Sigmoid colon (tissue), 7 donors: ENCODE results near the gene ZFYVE9. TPM values are rescaled to one million over a fixed set of nuclear protein-coding genes. Genes with fewer than 3 reads are reported as not detected.
"Not testable (repeated sequence)": the region's sequence is repeated elsewhere in the genome, so short reads cannot be mapped to it uniquely, and the experiment has no call there.

Source experiments
- DNase-seq: peaks from one replicate; pipeline ENCODE4 v3.0.0-alpha.2; 2019
- H3K27ac ChIP-seq, 4 donors: fragments of 200-600 bp; sonication (generic); one replicate each; pipeline ENCODE4 v1.5.1; 2016 to 2019; ENCODE audit warnings: mild to moderate bottlenecking in 1 of 4
- H3K27me3 ChIP-seq, 3 donors: fragments of 200-600 bp; sonication (generic); one replicate each; pipeline ENCODE4 v1.5.1; 2019; ENCODE audit warnings: mild to moderate bottlenecking in 1 of 3
- H3K36me3 ChIP-seq, 4 donors: fragments of 200-600 bp; sonication (generic); one replicate each; pipeline ENCODE4 v1.5.1; 2016 to 2019
- H3K4me1 ChIP-seq, 4 donors: fragments of 200-600 bp; sonication (generic); one replicate each; pipeline ENCODE4 v1.5.1; 2017 to 2019
- H3K4me3 ChIP-seq, 4 donors: fragments of 200-600 bp; sonication (generic); one replicate each; pipeline ENCODE4 v1.5.1; 2017 to 2019; ENCODE audit warnings: mild to moderate bottlenecking in 2 of 4, moderate library complexity in 1 of 4
- H3K9me3 ChIP-seq, 4 donors: fragments of 200-600 bp in 3 of 4; sonication (generic) in 3 of 4; one replicate each; pipeline versions ENCODE4 v1.5.1 to v1.6.1; 2013 to 2019
- EP300 ChIP-seq, 4 donors: sonication (generic); formaldehyde crosslinking; IDR thresholded peaks; one replicate each; pipeline ENCODE4 v1.6.1; 2017; ENCODE audit warnings: antibody characterized with exemption in 4 of 4
- POLR2A ChIP-seq, 2 donors: fragments of 450-650 bp; IDR thresholded peaks; one replicate each; pipeline ENCODE4 v1.6.1; 2016; ENCODE audit warnings: antibody characterized with exemption in 2 of 2, mild to moderate bottlenecking in 2 of 2, moderate library complexity in 2 of 2
- POLR2AphosphoS5 ChIP-seq, 4 donors: sonication (generic); formaldehyde crosslinking; IDR thresholded peaks; one replicate each; pipeline ENCODE4 v1.6.1; 2017; ENCODE audit warnings: antibody characterized with exemption in 4 of 4
- WGBS, 2 donors: extraction: QIAGEN DNeasy Blood & Tissue Kit; methylation state at CpG; one replicate each; pipeline ENCODE4 v1.1.7; 2013; 5-methylcytosine and 5-hydroxymethylcytosine counted together
- intact Hi-C: fragments of 100-400 bp; cut with DNase I; formaldehyde crosslinking; loops from one replicate; pipeline ENCODE4 v1.15.1; 2023
- polyA plus RNA-seq, 3 donors: library from polyadenylated mRNA; stranded (reverse); fragments of 200-250 nt; gene quantifications; one replicate each; pipeline ENCODE4 v1.2.3, GENCODE V29; 2013
- total RNA-seq, 4 donors: library from RNA; depleted of rRNA; stranded (reverse); fragments of >200 nt; gene quantifications; one replicate each; pipeline ENCODE4 v1.1.0, GENCODE V29; 2016
- TF ChIP-seq, protein P1 (sequence below), 4 experiments: fragments of 450-650 bp in 3 of 4; fragments of 200-600 bp in 1 of 4; IDR thresholded peaks; one replicate each; pipeline ENCODE4 v1.5.1; 2016 to 2019; ENCODE audit warnings: antibody characterized with exemption in 4 of 4, mild to moderate bottlenecking in 3 of 4, moderate library complexity in 2 of 4
- donor health status: healthy with polysubstance abuse.
- donor health status: Bipolar disorder and iron deficiency.
- donor health status: healthy.

The ZFYVE9 gene
- total and polyA plus RNA-seq, 7 donors = 4.7 to 36.3 (median 25.9) TPM

DNA sequence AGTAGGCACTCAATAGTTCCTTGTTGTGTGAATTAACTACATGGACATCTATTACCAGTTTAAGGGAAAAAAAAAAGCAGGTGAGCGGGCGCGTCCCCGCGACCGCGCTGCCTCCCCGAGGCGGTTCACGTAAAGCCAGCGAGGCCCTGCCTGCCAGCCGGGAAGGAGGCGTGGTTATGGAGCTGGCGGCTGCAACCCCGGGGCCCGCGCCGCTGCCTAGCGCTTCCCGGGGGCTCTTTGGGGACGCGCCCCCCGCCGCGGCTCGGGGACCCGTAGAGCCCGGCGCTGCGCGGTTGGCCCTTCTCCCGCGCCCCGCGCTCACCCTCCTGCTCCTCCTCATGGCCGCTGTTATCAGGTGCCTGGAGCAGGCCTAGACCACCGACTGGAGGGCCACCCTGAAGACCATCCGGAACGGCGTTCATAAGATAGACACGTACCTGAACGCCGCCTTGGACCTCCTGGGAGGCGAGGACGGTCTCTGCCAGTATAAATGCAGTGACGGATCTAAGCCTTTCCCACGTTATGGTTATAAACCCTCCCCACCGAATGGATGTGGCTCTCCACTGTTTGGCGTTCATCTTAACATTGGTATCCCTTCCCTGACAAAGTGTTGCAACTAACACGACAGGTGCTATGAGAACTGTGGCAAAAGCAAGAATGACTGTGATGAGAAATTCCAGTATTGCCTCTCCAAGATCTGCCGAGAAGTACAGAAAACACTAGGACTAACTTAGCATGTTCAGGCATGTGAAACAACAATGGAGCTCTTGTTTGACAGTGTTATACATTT lies 226.7 kb downstream of the ZFYVE9 start:
- peak overlapping the region in 1 of 4 donors; percentile 39 for H3K27ac ChIP-seq

DNA sequence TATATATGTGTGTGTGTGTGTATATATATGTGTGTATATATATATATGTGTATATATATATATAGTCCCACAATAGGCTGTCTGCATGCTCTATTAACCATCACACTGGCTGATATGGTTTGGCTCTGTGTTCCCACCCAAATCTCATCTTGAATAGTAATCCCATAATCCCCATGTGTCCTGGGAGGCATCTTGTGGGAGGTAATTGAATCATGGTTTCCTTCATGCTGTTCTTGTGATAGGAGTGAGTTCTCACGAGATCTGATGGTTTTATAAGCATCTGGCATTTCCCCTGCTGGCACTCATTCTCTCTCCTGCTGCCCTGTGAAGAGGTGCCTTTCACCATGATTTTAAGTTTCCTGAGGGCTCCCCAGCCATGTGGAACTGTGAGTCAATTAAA lies 228.0 kb downstream of the ZFYVE9 start:
- H3K27me3 ChIP-seq, DNase-seq, H3K36me3 ChIP-seq, H3K4me3 ChIP-seq, H3K9me3 ChIP-seq, H3K27ac ChIP-seq: not testable (repeated sequence)
- peaks cover 0 to 17% (median 13%) of the 10 kb centered on the region in 4 donors for H3K4me1 ChIP-seq
- 75 to 83% methylated on average over 1 of the region's 1 CpG for WGBS, 2 donors
- intact Hi-C loops = loop anchor here (5.0 kb wide), 1 partner anchor 228 kb away; the partner anchor contains the start of gene ZFYVE9

More for the DNA sequence above, 226.7 kb downstream of the ZFYVE9 start:
- peaks cover 0 to 24% (median 21%) of the 10 kb centered on the region in 4 donors for H3K4me1 ChIP-seq
- DNase-seq = no peak
- WGBS, 2 donors = 3 to 8% methylated on average over 51 of the region's 51 CpGs
- H3K4me3 ChIP-seq = peak overlapping the region; percentile 2 to 46 (median 39)
- no peaks in the 10 kb centered on the region for H3K9me3 ChIP-seq
- no peaks in the 10 kb centered on the region for H3K27me3 ChIP-seq
- intact Hi-C loops = loop anchor here (5.0 kb wide), 1 partner anchor 226 kb away; the partner anchor contains the start of gene ZFYVE9
- H3K36me3 ChIP-seq = no peaks in the 10 kb centered on the region
- TF ChIP-seq, protein P1, sequence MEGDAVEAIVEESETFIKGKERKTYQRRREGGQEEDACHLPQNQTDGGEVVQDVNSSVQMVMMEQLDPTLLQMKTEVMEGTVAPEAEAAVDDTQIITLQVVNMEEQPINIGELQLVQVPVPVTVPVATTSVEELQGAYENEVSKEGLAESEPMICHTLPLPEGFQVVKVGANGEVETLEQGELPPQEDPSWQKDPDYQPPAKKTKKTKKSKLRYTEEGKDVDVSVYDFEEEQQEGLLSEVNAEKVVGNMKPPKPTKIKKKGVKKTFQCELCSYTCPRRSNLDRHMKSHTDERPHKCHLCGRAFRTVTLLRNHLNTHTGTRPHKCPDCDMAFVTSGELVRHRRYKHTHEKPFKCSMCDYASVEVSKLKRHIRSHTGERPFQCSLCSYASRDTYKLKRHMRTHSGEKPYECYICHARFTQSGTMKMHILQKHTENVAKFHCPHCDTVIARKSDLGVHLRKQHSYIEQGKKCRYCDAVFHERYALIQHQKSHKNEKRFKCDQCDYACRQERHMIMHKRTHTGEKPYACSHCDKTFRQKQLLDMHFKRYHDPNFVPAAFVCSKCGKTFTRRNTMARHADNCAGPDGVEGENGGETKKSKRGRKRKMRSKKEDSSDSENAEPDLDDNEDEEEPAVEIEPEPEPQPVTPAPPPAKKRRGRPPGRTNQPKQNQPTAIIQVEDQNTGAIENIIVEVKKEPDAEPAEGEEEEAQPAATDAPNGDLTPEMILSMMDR (IDR thresholded peaks at IDR 0.05) = no peak
- TF ChIP-seq POLR2AphosphoS5 (IDR thresholded peaks at IDR 0.05) = no peak
- TF ChIP-seq EP300 (IDR thresholded peaks at IDR 0.05) = no peak
- no peak for TF ChIP-seq POLR2A (IDR thresholded peaks at IDR 0.05)

DNA sequence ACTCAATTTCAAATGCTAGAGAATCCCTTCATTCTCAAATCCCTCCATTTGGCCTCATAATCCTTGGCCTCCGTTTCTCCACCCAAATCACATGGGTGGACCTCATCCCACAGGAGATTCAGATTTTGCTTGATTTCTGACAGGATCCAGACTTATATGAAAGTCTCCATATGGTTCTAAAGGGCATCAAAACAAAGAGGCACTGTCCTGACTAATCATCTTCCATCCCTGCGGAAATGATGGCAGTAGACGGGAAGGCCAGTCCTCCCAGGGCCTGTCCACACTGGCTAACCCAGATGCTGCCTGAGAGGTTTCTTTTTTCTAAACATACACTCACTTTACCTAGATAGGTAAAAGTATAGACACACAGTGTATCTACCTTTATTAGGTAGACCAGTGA lies 243.5 kb downstream of the ZFYVE9 start:
- no peak for DNase-seq
- WGBS, 2 donors = 95% methylated on average over 3 of the region's 3 CpGs
- intact Hi-C loops = no loop called here

DNA sequence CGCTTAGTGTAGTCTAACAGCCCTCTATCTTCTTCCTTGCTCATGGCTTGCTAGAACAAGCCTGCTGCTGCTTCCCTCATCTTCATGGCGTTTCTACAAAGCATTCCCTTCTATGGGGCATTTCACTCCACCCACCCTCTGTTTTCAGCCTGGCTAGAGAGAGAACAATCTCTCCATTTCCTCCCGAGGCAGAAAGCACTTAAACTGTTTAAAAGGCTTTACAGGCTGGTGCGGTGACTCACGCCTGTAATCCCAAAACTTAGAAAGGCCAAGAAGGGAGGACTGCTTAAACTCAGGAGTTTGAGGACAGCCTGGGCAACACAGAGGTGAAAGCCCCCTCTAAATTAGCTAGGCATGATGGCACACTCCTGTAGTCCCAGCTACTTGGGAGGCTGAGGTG lies 244.6 kb downstream of the ZFYVE9 start:
- Histone ChIP-seq H3K27ac (no peak overlapping the region), H3K4me3 (no peak overlapping the region), H3K4me1 (no peaks in the 10 kb centered on the region), H3K9me3 (no peaks in the 10 kb centered on the region), H3K27me3 (no peaks in the 10 kb centered on the region), H3K36me3 (no peaks in the 10 kb centered on the region)
- WGBS, 2 donors = 88 to 89% methylated on average over 5 of the region's 5 CpGs
- TF ChIP-seq POLR2AphosphoS5 (IDR thresholded peaks at IDR 0.05) (no peak), POLR2A (IDR thresholded peaks at IDR 0.05) (no peak)
- TF ChIP-seq, protein P1 (IDR thresholded peaks at IDR 0.05) = no peak
- DNase-seq = no peak
- intact Hi-C loops = no loop called here

More for the DNA sequence above, 243.5 kb downstream of the ZFYVE9 start:
- TF ChIP-seq EP300 (IDR thresholded peaks at IDR 0.05) (no peak), POLR2AphosphoS5 (IDR thresholded peaks at IDR 0.05) (no peak), POLR2A (IDR thresholded peaks at IDR 0.05) (no peak)
- TF ChIP-seq, protein P1 (IDR thresholded peaks at IDR 0.05) = no peak
- H3K36me3 ChIP-seq = no peaks in the 10 kb centered on the region
- no peaks in the 10 kb centered on the region for H3K27me3 ChIP-seq
- no peaks in the 10 kb centered on the region for H3K9me3 ChIP-seq
- no peak overlapping the region for H3K4me3 ChIP-seq
- H3K4me1 ChIP-seq = no peaks in the 10 kb centered on the region
- H3K27ac ChIP-seq = no peak overlapping the region

DNA sequence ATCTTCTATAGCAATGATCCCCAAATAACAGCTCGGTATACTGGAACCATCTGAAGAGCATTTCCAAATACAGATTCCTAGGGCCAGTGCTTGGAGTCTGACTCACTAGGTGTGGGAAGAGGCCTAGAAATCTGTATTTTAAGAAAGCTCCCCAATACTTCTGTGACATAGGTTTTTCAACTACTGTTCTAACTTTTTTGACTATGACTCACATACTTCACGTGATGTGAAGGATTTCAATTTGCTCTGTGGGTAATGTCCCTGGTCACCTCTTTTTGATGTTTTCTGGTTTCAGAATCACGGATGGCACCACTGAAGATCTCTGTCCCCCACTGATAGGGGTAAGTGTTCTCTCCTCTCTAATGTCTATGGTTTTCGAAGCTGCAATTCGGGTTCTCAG lies 251.3 kb downstream of the ZFYVE9 start:
- no peaks in the 10 kb centered on the region for H3K27me3 ChIP-seq
- no peak overlapping the region for H3K27ac ChIP-seq

More for the DNA sequence above, 251.3 kb downstream of the ZFYVE9 start:
- Histone ChIP-seq H3K4me1 (no peaks in the 10 kb centered on the region), H3K36me3 (no peaks in the 10 kb centered on the region), H3K4me3 (no peak overlapping the region), H3K9me3 (no peaks in the 10 kb centered on the region)
- TF ChIP-seq POLR2AphosphoS5 (IDR thresholded peaks at IDR 0.05) (no peak), EP300 (IDR thresholded peaks at IDR 0.05) (no peak), POLR2A (IDR thresholded peaks at IDR 0.05) (no peak)
- TF ChIP-seq, protein P1 (IDR thresholded peaks at IDR 0.05) = no peak
- WGBS, 2 donors = 93 to 96% methylated on average over 5 of the region's 5 CpGs
- intact Hi-C loops = no loop called here
- DNase-seq = no peak

Other genes starting within 250 kb of the ZFYVE9 start
- 1 to 10 TPM; 1.5 to 4.3 (median 3.5) TPM for gene RAB3B, start 151.4 kb upstream of the ZFYVE9 start, total RNA-seq
- gene RAB3B, start 151.4 kb upstream of the ZFYVE9 start, polyA plus RNA-seq = 1 to 10 TPM; 1.5 to 3.2 (median 2.4) TPM
- gene KTI12, start 108.3 kb upstream of the ZFYVE9 start, total RNA-seq = 10 to 100 TPM in 3 of 4 donors, 1 to 10 TPM in 1; 8.2 to 15.0 (median 11.0) TPM
- gene KTI12, start 108.3 kb upstream of the ZFYVE9 start, polyA plus RNA-seq = 1 to 10 TPM; 4.9 to 9.6 (median 6.0) TPM
- gene TXNDC12, start 86.9 kb upstream of the ZFYVE9 start, total RNA-seq = 10 to 100 TPM; 20.8 to 27.1 (median 26.3) TPM
- 10 to 100 TPM in 2 of 3 donors, 1 to 10 TPM in 1; 9.0 to 33.3 (median 16.9) TPM for gene TXNDC12, start 86.9 kb upstream of the ZFYVE9 start, polyA plus RNA-seq
- 10 to 100 TPM; 42.9 to 58.1 (median 51.1) TPM for gene BTF3L4, start 85.8 kb upstream of the ZFYVE9 start, total RNA-seq
- gene BTF3L4, start 85.8 kb upstream of the ZFYVE9 start, polyA plus RNA-seq = 10 to 100 TPM; 22.2 to 30.0 (median 27.3) TPM
- gene CC2D1B, start 224.1 kb downstream of the ZFYVE9 start, total RNA-seq = 10 to 100 TPM; 15.6 to 20.8 (median 18.2) TPM
- gene CC2D1B, start 224.1 kb downstream of the ZFYVE9 start, polyA plus RNA-seq = 10 to 100 TPM; 14.4 to 26.2 (median 19.2) TPM